K562 (cell line): ENCODE data around the gene TUBG2. TPM values are rescaled to one million over a fixed set of nuclear protein-coding genes. Genes with fewer than 3 reads are reported as not detected.

ENCODE experiments used
- ADNP ChIP-seq: fragments of 200-800 bp; sonication (Bioruptor generic); IDR thresholded peaks from 2 replicates; pipeline ENCODE4 v1.6.1; 2016; ENCODE audit warnings: missing genetic modification characterization, missing compliant biosample characterization
- E2F6 ChIP-seq, 2 experiments: IDR thresholded peaks; 2 replicates each; pipeline ENCODE4 v1.6.1; 2011; ENCODE audit warnings: borderline replicate concordance in 1 of 2, control low read depth in 1 of 2, low read depth in 1 of 2, low read length in 1 of 2, mild to moderate bottlenecking in 1 of 2, mixed read lengths in 1 of 2, moderate library complexity in 1 of 2; ENCODE audit not compliant: insufficient read depth in 1 of 2, insufficient read length in 1 of 2, poor library complexity in 1 of 2, severe bottlenecking in 1 of 2; ENCODE audit errors: extremely low read depth in 1 of 2
- EP300 ChIP-seq: IDR thresholded peaks from 2 replicates; pipeline ENCODE4 v1.6.1; 2012; ENCODE audit warnings: low read length, improper control_type of control experiment
- ERF ChIP-seq: fragments of 450-650 bp; formaldehyde crosslinking; IDR thresholded peaks from 2 replicates; pipeline ENCODE4 v1.4.0; 2020; ENCODE audit warnings: mild to moderate bottlenecking, mixed read lengths
- FOXJ3 ChIP-seq: sonication (generic); formaldehyde crosslinking; IDR thresholded peaks from 2 replicates; pipeline ENCODE4 v1.4.0; 2020; ENCODE audit warnings: mild to moderate bottlenecking, missing genetic modification reagents
- IRF9 ChIP-seq: fragments of 450-650 bp; IDR thresholded peaks from 2 replicates; pipeline ENCODE4 v1.6.1; 2016; ENCODE audit warnings: missing biosample characterization, missing genetic modification characterization
- KDM1A ChIP-seq, 2 experiments: fragments of 450-650 bp; IDR thresholded peaks; 2 replicates each; pipeline ENCODE4 v1.6.1; 2016; ENCODE audit warnings: mild to moderate bottlenecking in 2 of 2
- MAFG ChIP-seq: fragments of 450-650 bp; conservative IDR thresholded peaks from 2 replicates; pipeline ENCODE4 v1.6.1; 2016; ENCODE audit warnings: missing genetic modification characterization, missing compliant biosample characterization
- SMARCA5 ChIP-seq: fragments of 450-650 bp; IDR thresholded peaks from 2 replicates; pipeline ENCODE4 v1.6.1; 2016
- SMARCB1 ChIP-seq: IDR thresholded peaks from 2 replicates; pipeline ENCODE4 v1.6.1; 2011; ENCODE audit warnings: improper control_type of control experiment, low read depth; ENCODE audit not compliant: insufficient read length
- STAT5B ChIP-seq: fragments of 250-450 bp; sonication (Bioruptor Pico); IDR thresholded peaks from 2 replicates; pipeline ENCODE4 v1.8.0; 2021; ENCODE audit warnings: mild to moderate bottlenecking, inconsistent platforms
- TARDBP ChIP-seq: fragments of 450-650 bp; IDR thresholded peaks from 2 replicates; pipeline ENCODE4 v1.6.1; 2016
- ZBTB17 ChIP-seq: fragments of 450-650 bp; formaldehyde crosslinking; IDR thresholded peaks from 2 replicates; pipeline ENCODE4 v1.4.0; 2020; ENCODE audit warnings: mild to moderate bottlenecking
- ZFP30 ChIP-seq: fragments of 250-450 bp; sonication (Bioruptor Pico); IDR thresholded peaks from 2 replicates; pipeline ENCODE4 v1.8.0; 2022; ENCODE audit warnings: moderate library complexity, mild to moderate bottlenecking, inconsistent platforms, borderline replicate concordance
- ZFP36 ChIP-seq: fragments of 150-350 bp; IDR thresholded peaks from 2 replicates; pipeline ENCODE4 v1.6.1; 2018; ENCODE audit warnings: low read length, low read depth; ENCODE audit not compliant: partially characterized antibody
- ZNF143 ChIP-seq: sonication (generic); formaldehyde crosslinking; IDR thresholded peaks from 2 replicates; pipeline ENCODE4 v1.9.0; 2022; ENCODE audit warnings: mild to moderate bottlenecking, missing genetic modification reagents
- ZNF445 ChIP-seq: fragments of 250-450 bp; sonication (Bioruptor Pico); IDR thresholded peaks from 2 replicates; pipeline ENCODE4 v1.4.0; 2020; ENCODE audit warnings: low read depth, mild to moderate bottlenecking, moderate library complexity
- ZNF79 ChIP-seq: fragments of 250-450 bp; sonication (Bioruptor Pico); IDR thresholded peaks from 2 replicates; pipeline ENCODE4 v1.4.0; 2020; ENCODE audit warnings: low read depth, mild to moderate bottlenecking, moderate library complexity
- polyA plus RNA-seq, 8 experiments: library from polyadenylated mRNA; depleted of rRNA in 4 of 8; stranded (reverse) in 5 of 8; unstranded in 3 of 8; fragments of >200 nt; fragmentation: Nextera tagmentation in 2 of 8; fragmentation: Illumina TruSeq in 1 of 8; extraction: Ambion mirVana in 2 of 8; extraction: Trizol in 1 of 8; gene quantifications; 2 replicates each; pipeline versions ENCODE4 v1.2.1 to v1.2.3, GENCODE V29; 2011 to 2014; ENCODE audit warnings: inconsistent platforms in 1 of 8, missing spikeins in 1 of 8
- total RNA-seq, 7 experiments: library from RNA; depleted of rRNA in 6 of 7; stranded (reverse); fragments of >200 nt in 6 of 7; fragmentation: Illumina TruSeq in 2 of 7; extraction: Trizol in 2 of 7; gene quantifications; 2 replicates each; pipeline versions ENCODE4 v1.2.1 to v1.2.3, GENCODE V29; 2011 to 2021; ENCODE audit warnings: low replicate concordance in 1 of 7
- TF ChIP-seq, protein P1 (sequence below): fragments of 250-450 bp; sonication (Bioruptor Pico); IDR thresholded peaks from 2 replicates; pipeline ENCODE4 v1.8.0; 2021; ENCODE audit warnings: mild to moderate bottlenecking, moderate library complexity
- TF ChIP-seq, protein P2 (sequence below): fragments of 250-450 bp; sonication (Bioruptor Pico); IDR thresholded peaks from 2 replicates; pipeline ENCODE4 v1.8.0; 2022; ENCODE audit warnings: inconsistent platforms, mild to moderate bottlenecking, moderate library complexity, borderline replicate concordance
- TF ChIP-seq, protein P3 (sequence below): fragments of 450-650 bp; IDR thresholded peaks from one replicate; pipeline ENCODE4 v1.6.1; 2018; ENCODE audit warnings: mild to moderate bottlenecking, moderate library complexity; ENCODE audit not compliant: partially characterized antibody
- TF ChIP-seq, protein P4 (sequence below), 2 experiments: fragments of 250-450 bp in 1 of 2; fragments of 450-650 bp in 1 of 2; sonication (Bioruptor Pico) in 1 of 2; IDR thresholded peaks; 2 replicates each; pipeline versions ENCODE4 v1.6.1 to v1.8.0; 2016 to 2021; ENCODE audit warnings: mild to moderate bottlenecking in 2 of 2, moderate library complexity in 2 of 2, missing compliant biosample characterization in 1 of 2, missing genetic modification characterization in 1 of 2

Gene TUBG2
- total and polyA plus RNA-seq, 9 of the 15 experiments (the other 6 are each of a cell fraction or from before 2014, with no cell fraction given), result 0.09 to 0.80 (median 0.24) TPM; not detected in 2

GRCh38 chr17:42681976-42682721 lies 23.1 kb downstream of the TUBG2 start, which contains the start of gene CNTNAP1 (continued):
- TF ChIP-seq KDM1A (IDR thresholded peaks at IDR 0.05), result peak; percentile 83 to 89
- TF ChIP-seq ADNP (tag), result peak; percentile 88
- peak; percentile 85 for TF ChIP-seq ZFP36
- TF ChIP-seq ZNF79 (CRISPR knock-in tag), result no peak
- no peak for TF ChIP-seq FOXJ3
- no peak for TF ChIP-seq STAT5B (CRISPR knock-in tag)
- TF ChIP-seq SMARCA5, result peak; percentile 83
- TF ChIP-seq ZBTB17 (CRISPR knock-in tag), result no peak
- TF ChIP-seq, protein P1, sequence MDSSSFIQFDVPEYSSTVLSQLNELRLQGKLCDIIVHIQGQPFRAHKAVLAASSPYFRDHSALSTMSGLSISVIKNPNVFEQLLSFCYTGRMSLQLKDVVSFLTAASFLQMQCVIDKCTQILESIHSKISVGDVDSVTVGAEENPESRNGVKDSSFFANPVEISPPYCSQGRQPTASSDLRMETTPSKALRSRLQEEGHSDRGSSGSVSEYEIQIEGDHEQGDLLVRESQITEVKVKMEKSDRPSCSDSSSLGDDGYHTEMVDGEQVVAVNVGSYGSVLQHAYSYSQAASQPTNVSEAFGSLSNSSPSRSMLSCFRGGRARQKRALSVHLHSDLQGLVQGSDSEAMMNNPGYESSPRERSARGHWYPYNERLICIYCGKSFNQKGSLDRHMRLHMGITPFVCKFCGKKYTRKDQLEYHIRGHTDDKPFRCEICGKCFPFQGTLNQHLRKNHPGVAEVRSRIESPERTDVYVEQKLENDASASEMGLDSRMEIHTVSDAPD, result no peak
- no peak for TF ChIP-seq EP300
- TF ChIP-seq IRF9, result no peak
- TF ChIP-seq, protein P2, sequence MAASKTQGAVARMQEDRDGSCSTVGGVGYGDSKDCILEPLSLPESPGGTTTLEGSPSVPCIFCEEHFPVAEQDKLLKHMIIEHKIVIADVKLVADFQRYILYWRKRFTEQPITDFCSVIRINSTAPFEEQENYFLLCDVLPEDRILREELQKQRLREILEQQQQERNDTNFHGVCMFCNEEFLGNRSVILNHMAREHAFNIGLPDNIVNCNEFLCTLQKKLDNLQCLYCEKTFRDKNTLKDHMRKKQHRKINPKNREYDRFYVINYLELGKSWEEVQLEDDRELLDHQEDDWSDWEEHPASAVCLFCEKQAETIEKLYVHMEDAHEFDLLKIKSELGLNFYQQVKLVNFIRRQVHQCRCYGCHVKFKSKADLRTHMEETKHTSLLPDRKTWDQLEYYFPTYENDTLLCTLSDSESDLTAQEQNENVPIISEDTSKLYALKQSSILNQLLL (CRISPR knock-in tag), result no peak
- TF ChIP-seq ZNF143 (CRISPR knock-in tag), result no peak
- TF ChIP-seq E2F6 (IDR thresholded peaks at IDR 0.05; ENCODE audit: borderline replicate concordance in 1 of 2, extremely low read depth in 1 of 2, insufficient read depth in 1 of 2, insufficient read length in 1 of 2, low read depth in 1 of 2, low read length in 1 of 2, poor library complexity in 1 of 2, severe bottlenecking in 1 of 2), result no peak
- TF ChIP-seq MAFG (tag), result no peak
- TF ChIP-seq, protein P3, sequence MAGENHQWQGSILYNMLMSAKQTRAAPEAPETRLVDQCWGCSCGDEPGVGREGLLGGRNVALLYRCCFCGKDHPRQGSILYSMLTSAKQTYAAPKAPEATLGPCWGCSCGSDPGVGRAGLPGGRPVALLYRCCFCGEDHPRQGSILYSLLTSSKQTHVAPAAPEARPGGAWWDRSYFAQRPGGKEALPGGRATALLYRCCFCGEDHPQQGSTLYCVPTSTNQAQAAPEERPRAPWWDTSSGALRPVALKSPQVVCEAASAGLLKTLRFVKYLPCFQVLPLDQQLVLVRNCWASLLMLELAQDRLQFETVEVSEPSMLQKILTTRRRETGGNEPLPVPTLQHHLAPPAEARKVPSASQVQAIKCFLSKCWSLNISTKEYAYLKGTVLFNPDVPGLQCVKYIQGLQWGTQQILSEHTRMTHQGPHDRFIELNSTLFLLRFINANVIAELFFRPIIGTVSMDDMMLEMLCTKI, result no peak
- TF ChIP-seq ZNF445 (CRISPR knock-in tag), result no peak
- TF ChIP-seq SMARCB1, result no peak
- TF ChIP-seq, protein P4, sequence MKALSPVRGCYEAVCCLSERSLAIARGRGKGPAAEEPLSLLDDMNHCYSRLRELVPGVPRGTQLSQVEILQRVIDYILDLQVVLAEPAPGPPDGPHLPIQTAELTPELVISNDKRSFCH (CRISPR knock-in tag; IDR thresholded peaks at IDR 0.05), result no peak
- TF ChIP-seq, protein P4 (tag; IDR thresholded peaks at IDR 0.05), result no peak
- no peak for TF ChIP-seq ZFP30 (CRISPR knock-in tag)
- no peak for TF ChIP-seq ERF (CRISPR knock-in tag)
- TF ChIP-seq TARDBP, result no peak
